Measurements from ENCODE around the gene ANTXRL. TPM values are rescaled to one million over a fixed set of nuclear protein-coding genes. Genes with fewer than 3 reads are reported as not detected.
"Not testable (repeated sequence)": the region's sequence is repeated elsewhere in the genome, so short reads cannot be mapped to it uniquely, and the experiment has no call there.

ANTXRL gene
- total RNA-seq, 4 donors from 2014 or later: not detected

DNA sequence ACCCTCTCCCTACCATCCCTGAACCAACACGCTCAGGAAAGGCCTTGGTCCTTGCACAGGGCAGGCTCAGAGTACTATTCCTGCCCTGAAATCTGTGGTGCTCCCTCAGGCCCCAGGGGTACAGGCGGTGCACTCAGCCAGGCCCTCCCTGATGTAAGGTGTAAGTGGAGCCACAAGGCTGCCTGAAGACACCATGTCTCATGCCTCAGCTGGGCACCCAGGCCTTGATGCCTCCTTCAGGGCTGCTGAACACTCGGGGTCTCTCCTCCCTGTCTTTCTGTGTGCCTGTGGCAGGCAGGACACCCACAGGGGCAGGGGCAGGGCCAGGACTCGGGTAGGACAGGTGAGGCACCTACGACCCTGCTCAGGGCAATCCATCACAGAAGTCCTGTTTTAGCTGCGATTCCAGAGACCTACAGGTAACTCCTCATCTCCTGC lies 22.9 kb upstream of the ANTXRL start:
- Histone ChIP-seq H3K27ac (no peak overlapping the region), H3K4me1 (no peaks in the 10 kb centered on the region), H3K4me3 (no peak overlapping the region), H3K27me3 (no peaks in the 10 kb centered on the region), H3K36me3 (no peaks in the 10 kb centered on the region), H3K9me3 (no peaks in the 10 kb centered on the region)
- DNase-seq (no peak), ATAC-seq (no peak)
- TF ChIP-seq POLR2A (IDR thresholded peaks at IDR 0.05) (no peak), CTCF (IDR thresholded peaks at IDR 0.05 in 4 of 5, conservative IDR thresholded peaks at IDR 0.05 in 1 of 5) (no peak)
- in situ Hi-C loops (cut with MboI; ENCODE audit: low sequenced_read_pairs in 4 of 4) (no loop called here), intact Hi-C loops (cut with DNase I; ENCODE audit: low total_unique reads) (no loop called here)

- no peak for DNase-seq
- Histone ChIP-seq H3K4me1 (no peaks in the 10 kb centered on the region), H3K27ac (no peak overlapping the region), H3K9me3 (no peaks in the 10 kb centered on the region), H3K27me3 (no peaks in the 10 kb centered on the region), H3K4me3 (no peak overlapping the region), H3K36me3 (no peaks in the 10 kb centered on the region)
- intact Hi-C loops (cut with DNase I; ENCODE audit: low total_unique reads) (no loop called here), in situ Hi-C loops (cut with MboI; ENCODE audit: low sequenced_read_pairs in 4 of 4) (no loop called here)
- ATAC-seq: no peak
- no peak for TF ChIP-seq CTCF (IDR thresholded peaks at IDR 0.05 in 4 of 5, conservative IDR thresholded peaks at IDR 0.05 in 1 of 5)
These were observed 22.5 kb upstream of the ANTXRL start for GRCh38 chr10:46264336-46264735.

DNA sequence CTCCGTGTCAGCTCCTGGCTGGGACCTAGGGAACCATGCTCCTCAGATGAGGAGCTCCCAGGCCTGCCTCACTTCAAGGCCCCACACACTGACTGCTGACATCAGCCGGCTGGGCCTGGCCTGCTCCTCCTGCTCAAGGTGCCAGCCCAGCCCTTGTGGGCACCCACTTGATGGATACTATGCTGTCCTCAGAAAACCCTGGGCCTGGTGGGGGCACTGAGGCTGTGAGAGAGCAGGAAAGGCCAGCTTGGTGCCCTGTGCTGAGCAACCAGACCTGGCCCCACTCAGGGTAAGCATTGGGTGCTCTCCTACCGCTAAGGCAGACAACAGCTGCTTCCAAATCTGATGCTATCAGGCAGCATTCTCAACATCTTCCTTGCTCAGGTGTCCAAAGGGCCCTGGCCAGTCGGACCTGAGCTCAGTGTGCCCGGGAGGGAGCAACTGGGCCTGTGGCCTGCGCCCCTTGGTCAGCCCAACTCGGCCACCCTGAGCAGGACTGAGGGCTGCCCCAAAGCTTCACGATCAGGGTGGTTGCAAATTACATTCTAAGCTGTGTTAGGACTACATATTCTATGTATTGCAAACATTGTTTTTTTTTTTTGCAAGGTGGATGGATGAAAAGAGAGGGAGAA lies 21.9 kb upstream of the ANTXRL start:
- in situ Hi-C loops (cut with MboI; ENCODE audit: low sequenced_read_pairs in 4 of 4): no loop called here
- Histone ChIP-seq H3K36me3 (no peaks in the 10 kb centered on the region), H3K4me3 (no peak overlapping the region), H3K27me3 (no peaks in the 10 kb centered on the region), H3K4me1 (no peaks in the 10 kb centered on the region), H3K27ac (no peak overlapping the region), H3K9me3 (no peaks in the 10 kb centered on the region)
- DNase-seq (no peak), ATAC-seq (no peak)
- intact Hi-C loops (cut with DNase I; ENCODE audit: low total_unique reads): no loop called here
- TF ChIP-seq POLR2A (IDR thresholded peaks at IDR 0.05): no peak
- no peak for TF ChIP-seq CTCF (IDR thresholded peaks at IDR 0.05 in 4 of 5, conservative IDR thresholded peaks at IDR 0.05 in 1 of 5)

DNA sequence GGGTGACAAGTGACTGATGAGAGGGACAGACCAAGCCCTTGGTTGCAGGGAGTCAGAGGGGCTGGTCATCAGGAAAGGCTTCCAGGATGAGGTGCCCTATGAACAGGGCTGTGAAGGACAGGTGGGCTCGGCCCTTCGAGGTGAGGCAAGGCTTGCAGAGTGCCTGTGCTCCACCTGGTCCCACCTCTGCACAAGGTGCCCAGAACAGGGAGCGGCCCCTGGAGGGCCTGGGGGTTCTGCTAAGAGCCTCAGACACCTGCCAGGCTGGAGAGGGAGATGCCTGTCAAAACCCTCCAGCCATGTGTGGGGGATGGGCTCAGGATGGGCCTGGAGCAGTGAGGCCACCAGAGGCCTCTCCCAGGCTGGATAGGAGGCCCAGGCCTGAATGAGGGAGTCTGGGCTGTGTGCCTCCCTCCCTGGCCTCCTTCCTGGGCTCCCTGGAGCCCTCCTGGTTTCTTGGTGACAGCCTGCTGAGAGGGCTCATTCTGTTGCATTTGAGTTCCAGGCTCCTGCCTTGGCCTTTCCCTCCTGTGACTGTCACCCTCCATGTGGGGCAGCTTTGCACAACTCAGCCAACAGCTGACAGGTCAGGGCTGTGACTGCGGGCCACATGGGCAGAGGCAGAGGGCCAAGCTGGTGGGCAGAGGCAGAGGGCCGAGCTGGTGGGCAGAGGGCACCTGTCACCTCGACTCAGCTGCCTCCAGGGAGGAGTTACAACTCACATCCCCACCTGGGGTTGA lies 21.1 kb upstream of the ANTXRL start:
- H3K4me1 ChIP-seq; H3K9me3 ChIP-seq; H3K27ac ChIP-seq; intact Hi-C loops (cut with DNase I; ENCODE audit: low total_unique reads); H3K36me3 ChIP-seq; in situ Hi-C loops (cut with MboI; ENCODE audit: low sequenced_read_pairs in 4 of 4); ATAC-seq; H3K27me3 ChIP-seq; DNase-seq; H3K4me3 ChIP-seq: not testable (repeated sequence)

DNA sequence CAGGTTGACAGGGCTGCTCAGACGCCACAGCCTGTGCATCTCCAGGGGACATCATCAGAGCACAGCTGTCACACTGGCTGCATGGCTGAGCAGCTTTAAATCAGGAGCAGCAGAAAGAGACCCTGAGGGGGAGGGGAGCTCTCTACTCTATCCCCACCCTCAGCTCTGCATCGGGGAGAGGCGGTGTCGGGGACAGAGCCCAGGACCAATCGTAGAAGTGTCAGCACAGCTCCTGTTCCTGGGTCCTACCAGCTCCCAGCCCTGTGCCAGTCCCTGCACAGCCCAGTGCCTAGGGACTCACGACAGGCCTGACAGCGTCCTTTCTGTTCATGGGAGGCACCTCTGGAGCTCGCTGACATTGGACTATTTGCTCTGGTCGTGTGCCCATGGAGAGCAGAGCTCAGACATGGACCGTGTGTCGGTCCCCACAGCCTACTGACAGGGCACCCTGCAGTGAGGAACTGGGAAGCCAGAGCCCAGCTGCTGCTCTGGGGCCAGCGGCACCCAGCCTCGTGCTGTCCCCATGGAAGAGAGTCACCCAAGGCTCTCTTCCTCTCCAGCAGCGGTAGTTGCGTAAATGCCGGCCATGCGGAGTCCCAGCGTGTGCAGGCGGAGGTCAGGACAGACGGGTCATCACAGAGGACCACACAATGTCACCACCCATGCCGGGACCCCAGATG lies 20.4 kb upstream of the ANTXRL start:
- in situ Hi-C loops (cut with MboI; ENCODE audit: low sequenced_read_pairs in 4 of 4) (no loop called here), intact Hi-C loops (cut with DNase I; ENCODE audit: low total_unique reads) (no loop called here)
- Histone ChIP-seq H3K36me3 (no peaks in the 10 kb centered on the region), H3K4me1 (no peaks in the 10 kb centered on the region), H3K27me3 (no peaks in the 10 kb centered on the region), H3K4me3 (no peak overlapping the region), H3K27ac (no peak overlapping the region), H3K9me3 (no peaks in the 10 kb centered on the region)
- TF ChIP-seq POLR2A (IDR thresholded peaks at IDR 0.05) (no peak), CTCF (IDR thresholded peaks at IDR 0.05 in 4 of 5, conservative IDR thresholded peaks at IDR 0.05 in 1 of 5) (no peak)
- ATAC-seq: no peak
- no peak for DNase-seq
